Measurements from ENCODE around the gene ZNF354C.

Gene ZNF354C

GRCh38 chr5:179115845-179116524 is 55.8 kb downstream of the ZNF354C start:
- no peak for TF ChIP-seq CTCF (IDR thresholded peaks at IDR 0.05)

GRCh38 chr5:179118338-179118737 is 58.2 kb downstream of the ZNF354C start:
- no peak for TF ChIP-seq CTCF (IDR thresholded peaks at IDR 0.05)

GRCh38 chr5:179118756-179119414 is 58.7 kb downstream of the ZNF354C start:
- TF ChIP-seq CTCF (IDR thresholded peaks at IDR 0.05), result no peak

GRCh38 chr5:179119415-179120170 is 59.4 kb downstream of the ZNF354C start:
- TF ChIP-seq CTCF (IDR thresholded peaks at IDR 0.05), result no peak

GRCh38 chr5:179120421-179120861 is 60.3 kb downstream of the ZNF354C start:
- TF ChIP-seq CTCF (IDR thresholded peaks at IDR 0.05), result no peak

GRCh38 chr5:179120951-179121666 is 60.9 kb downstream of the ZNF354C start:
- TF ChIP-seq CTCF (IDR thresholded peaks at IDR 0.05), result no peak

GRCh38 chr5:179121667-179122111 is 61.5 kb downstream of the ZNF354C start:
- no peak for TF ChIP-seq CTCF (IDR thresholded peaks at IDR 0.05)
